Superior temporal gyrus (tissue), 1 donor: ENCODE results near the gene NFIA.

Experiments used
- DNase-seq: peaks from one replicate; pipeline ENCODE4 v3.0.0-alpha.2; 2016; ENCODE audit errors: extremely low spot score

The NFIA gene

DNA sequence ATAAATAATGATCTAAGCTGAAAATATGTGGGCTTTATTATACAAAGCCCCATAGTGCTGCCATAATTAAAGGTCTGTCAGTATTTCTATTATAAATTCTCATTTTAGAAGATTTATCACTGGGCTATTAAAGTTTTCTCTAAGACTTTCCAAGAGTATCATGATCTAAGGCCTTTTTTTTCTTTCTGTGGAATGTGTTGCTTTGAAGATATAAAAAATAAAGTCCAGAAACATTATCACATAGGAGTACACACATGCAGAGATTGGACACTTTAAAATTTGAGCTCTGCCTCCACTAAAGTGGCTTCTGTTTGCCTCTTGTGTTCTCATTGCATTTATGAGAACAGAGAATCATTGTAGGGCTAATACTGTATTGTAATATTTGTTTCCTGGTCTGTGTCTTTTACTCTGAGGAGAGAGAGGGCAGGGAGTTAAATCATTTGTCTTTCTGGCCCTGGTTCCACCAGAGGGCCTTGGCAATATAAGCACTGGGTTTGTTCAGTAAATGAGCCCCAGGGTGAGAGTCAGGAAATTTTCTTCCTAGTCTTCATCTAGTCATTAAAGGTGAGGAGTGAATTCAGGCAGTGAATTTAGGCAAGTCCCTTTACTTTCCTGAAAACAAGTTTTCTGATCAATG is 70.2 kb downstream of the NFIA start:
- DNase-seq = peak; percentile 70

DNA sequence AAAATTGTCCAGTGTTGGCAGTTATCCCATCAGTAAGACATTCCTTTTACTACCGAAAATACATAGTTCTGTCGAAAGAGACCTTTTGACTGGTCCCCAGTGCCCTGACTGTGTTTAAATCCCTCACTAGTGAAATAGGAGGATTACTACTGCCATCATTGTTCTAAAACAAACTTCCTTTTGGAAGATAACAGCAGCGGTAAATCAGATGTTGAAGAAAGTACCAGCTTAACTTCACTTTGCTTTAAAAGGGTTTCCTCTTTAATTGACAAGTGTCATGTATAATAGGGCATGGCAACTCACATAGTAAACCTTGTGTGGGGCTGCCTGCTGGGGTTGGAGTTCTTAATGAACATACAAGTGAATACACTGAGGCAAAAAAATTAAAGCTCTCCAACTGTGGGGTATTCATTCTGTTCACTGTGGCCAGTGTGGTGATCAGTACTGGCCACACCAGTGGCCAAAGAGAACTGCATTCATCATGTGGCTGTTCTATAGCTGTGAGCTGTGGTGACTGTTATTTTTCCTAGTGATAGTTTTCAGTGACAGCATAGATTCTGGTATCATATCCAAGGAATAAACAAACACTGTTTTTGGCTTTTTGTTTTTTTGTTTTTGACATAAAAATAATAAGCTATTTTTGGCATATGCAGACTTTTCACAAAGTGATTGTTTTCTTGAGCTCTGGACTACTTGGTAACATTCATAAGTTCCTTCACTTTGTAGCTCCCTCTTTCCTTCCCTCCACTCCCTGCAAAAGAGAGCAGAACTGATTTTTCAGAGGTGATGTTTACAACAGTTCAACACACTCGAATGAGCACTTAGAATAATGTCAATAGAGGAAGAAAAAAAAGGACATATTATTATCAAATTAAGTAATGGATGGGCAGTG is 74.5 kb downstream of the NFIA start:
- DNase-seq = no peak

DNA sequence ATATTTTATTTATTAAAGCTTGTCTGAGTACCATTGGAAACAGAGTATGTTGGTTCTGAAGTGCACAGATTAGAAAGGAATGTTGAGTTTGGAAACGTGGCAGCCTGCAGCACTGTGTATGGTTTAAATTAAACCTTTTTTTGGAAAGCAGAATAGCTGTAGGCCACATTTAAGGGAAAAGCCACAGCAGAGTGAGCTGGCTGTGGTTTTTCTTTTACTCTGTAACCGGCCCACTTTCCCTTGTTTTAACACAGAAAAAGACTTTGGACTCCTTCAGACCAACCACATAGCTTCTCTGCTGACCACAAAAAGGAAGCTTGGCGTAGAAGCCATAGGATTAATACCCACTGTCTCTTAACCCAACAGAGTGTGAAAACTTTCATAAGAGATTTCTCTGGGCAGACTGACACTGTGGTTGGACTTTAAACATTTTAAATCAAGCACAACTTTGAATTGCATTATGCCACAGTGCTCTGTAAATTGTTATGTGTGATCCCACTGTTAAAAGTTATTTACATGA is 75.2 kb downstream of the NFIA start:
- no peak for DNase-seq

DNA sequence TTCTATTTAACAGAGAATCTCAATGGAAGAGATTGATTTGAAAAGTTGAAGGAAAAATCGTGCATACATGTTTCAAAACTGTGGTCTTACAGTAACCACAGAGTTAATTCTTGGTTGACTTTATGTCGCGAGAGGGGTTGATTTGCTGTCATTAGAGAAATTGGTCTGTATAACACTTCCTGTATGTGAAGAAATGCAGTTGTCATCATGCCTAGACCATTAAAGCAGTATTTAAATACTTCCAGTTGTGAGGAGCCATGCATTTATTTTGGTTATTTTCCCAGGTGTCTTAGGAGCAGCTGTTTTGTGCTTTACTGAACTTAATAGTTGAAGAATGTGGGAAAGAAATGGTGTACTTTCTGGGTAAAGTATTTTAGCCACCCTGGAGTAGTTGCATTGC is 76.2 kb downstream of the NFIA start:
- DNase-seq = no peak

DNA sequence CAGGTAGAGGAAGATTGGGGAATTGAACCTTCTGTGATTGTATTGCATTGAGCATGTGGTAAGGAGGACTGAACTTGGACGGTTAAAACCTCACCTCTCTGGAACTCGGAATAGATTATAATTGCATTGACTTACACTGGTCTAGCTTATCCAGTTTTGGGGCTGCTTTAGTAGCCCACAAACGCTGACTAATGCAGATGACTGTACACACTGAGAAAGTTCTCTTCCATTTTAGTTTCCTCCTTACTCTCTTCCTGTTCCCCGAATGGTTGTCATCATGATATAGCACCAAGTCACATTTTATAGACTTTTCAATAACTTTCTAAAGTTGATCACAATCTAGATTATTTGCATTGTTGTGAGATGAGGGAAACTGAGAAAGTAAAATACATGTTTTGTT is 78.2 kb downstream of the NFIA start:
- no peak for DNase-seq

DNA sequence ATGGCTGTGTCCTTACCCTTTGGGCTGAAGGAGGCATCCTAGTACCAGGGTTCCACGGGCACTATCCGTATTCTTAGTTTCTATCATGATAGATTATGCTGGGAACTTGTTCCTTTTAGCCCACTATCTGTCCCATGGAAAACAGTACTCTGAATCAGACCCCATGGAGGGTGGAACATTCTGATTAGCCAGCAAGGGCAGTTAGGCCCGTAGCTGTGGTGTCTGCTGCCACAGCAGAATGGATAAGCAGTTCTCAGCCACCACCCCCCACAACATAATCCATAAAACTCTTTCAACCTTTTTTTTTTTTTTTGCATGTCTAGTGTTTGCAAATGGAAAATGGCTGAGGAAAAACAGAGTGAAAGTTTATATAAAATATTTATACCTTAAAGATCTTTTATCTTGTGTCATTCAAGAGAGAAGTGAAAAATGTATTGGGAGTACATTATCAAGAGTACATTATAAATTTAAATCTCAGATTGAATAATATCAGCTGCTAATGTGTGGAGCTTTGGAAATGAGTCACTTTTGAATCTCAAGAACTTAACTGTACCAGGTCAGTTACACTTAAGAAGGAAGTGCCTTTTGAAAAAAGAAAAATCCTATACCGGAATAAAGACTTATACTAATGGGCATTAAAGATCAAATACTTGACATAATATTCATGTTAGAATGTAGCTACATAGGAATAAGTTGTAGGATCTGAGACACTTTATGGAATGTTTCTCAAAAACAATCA is 80.3 kb downstream of the NFIA start:
- no peak for DNase-seq

DNA sequence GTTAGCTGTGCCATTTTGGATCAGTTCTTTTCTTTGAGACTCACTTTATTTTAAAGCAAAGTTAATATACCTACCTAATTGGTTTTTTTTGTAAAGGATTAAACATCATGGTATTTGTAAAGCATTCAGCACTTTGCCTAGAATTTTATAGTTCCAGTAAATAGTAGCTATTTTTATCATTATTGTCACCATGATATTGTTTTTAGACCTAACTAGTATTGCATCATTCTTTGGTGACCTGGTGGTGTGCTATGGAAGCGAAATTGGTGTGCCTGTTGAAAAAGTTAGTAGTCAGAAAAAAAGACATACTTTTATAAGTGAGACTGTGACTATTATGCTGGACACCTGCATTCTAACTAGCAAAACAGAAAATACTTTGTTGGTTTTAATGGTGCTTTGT is 81.0 kb downstream of the NFIA start:
- DNase-seq = no peak

DNA sequence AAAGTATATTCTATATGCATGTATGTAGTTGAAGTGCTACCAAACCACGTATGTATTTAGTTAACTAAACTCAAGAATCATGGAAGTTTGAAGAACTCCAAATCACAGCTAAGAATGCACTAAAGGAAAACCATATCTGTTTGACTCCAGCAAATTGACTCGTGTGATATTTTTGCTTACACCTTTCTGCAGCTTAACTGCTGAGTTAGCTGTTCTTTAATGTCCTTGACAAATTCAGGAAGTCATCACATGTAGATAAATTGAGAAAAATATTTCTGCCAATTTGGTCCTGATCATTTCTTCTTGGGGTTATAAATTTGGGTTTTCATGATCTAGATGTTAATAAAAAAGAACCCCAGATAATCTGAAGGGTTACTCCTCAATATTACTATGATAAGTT is 83.0 kb downstream of the NFIA start:
- DNase-seq = no peak

DNA sequence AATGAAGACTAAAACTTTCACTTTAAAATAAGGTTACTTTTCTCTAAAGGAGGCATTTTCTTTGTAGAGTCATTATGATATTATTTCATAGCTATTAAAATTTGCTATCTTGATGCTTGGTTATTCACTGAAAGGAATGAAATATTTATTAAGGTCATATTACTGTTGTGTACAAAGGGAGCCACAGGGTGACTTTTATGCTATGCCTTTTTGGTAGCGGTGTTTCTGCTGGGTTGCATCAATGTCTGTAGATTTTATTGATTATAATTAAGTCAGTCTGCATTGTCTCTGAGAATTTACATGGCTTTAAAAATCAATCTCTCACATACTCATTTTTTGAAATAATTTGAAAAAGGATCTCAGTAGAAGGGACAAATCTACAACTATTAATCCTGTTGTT is 84.9 kb downstream of the NFIA start:
- no peak for DNase-seq

DNA sequence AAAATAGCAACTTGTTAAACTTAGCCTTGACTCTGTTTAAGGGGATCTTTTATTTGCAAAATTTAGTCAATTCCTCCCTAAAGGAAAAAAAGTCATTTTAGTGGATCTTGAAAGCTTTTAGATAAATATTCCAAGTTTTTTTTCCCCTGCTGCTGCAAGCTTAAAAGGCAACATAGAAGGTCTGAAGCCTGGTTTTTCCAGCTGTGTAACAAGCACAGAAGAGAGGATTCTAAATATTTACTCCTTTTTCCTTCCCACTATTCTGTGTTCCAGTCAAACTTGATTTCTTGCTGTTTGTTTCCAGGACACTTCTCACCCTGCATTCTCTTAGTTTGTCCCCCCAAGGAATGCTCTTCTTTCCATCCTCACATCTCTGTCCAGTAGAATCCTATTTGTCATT is 86.7 kb downstream of the NFIA start:
- DNase-seq = no peak

DNA sequence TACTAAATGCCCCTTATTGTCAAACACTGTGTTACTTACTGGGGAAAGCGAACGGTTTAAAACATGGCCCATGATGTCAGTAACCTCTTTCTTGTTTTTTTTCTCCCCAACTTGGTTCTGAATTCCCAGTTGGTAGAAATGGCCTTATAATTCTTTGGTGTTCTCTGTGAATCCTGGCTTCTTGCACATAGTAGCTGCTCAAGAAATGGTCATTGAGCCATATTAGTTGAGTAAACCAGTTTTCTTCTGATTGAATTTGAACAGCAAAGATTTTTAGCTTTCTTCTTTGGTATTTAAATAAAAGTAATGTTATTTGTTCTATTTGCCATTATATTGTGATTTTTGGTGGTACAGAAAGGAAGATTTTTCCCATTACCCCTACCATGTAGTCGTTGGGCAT is 87.3 kb downstream of the NFIA start:
- DNase-seq = no peak

DNA sequence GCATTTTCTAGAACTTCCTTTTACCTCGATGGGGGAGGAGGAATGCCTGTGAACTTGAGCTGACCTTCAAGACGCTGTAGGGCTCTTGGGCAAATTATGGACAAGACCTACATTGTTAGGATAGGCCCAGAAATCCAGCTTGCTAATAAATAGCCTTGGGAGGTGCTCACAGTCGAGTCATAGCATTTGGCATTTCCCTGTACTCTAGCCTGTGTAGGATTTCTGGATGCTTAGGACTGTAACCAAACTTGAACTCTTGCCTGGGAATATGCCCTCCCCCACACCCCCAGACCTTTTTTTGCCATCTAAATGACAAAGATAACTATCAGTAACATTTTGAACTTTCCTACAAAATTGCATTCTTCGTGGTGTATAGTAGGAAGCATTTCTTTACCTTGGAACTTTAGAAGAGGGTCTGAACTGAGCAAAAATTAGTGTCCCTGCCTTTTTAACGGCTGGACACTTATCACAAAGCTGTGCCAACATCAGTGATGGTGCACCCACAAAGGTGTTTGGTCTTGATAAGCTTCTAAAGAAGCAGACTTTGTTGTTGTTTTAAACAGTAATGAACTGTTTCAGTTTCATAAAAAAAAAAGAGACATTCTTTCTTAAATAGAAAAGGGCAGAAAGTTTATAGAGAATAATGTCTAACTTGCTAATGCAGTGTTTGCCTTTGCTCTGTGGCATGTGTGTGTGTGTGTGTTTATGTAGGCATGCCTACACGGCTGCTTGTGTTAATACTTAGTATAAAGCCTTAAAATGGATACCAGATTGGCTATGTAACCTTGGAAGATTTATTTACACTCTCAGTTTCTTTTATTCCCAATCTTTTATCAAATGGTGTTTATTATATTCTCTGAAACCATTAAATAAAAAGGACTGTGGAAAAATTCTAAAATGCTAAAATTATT is 88.2 kb downstream of the NFIA start:
- DNase-seq = no peak

DNA sequence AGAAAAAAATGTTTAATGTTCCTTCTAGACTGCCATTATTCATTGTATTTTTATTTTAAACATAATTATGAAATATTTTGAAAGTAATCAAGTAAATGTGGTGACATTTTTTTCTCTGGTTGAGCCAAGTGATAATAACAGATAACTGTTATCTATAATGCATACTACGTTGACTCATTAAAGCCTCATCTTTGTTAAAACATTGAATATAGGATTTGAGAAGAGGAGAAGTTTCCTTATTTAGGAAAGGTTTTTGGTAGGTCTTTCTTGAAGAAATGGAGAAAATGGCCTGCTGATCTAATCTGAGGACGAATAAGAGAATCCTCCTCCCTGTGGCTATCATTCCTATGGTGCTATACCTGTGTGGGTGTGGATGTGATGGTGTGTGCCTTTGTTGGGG is 89.0 kb downstream of the NFIA start:
- DNase-seq = no peak

DNA sequence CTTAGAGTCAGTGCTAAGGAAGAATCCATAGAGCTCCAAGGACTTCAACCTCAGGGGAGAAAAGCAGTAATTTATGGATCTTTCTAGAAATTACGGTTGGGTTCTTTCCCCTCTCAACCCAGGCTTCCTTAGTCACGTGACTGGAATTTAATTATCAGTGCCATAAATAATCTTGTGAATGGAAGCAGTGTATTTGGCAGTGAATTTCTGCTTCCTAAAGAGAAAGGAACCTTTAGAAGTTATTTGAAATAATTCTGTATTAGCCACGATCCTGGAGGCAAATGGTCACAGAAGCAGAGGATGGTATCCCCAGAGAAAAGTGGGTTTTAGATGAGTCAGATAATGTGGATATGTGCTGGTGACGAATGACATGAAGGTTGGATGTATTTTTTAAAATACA is 89.6 kb downstream of the NFIA start:
- DNase-seq = peak; percentile 29

DNA sequence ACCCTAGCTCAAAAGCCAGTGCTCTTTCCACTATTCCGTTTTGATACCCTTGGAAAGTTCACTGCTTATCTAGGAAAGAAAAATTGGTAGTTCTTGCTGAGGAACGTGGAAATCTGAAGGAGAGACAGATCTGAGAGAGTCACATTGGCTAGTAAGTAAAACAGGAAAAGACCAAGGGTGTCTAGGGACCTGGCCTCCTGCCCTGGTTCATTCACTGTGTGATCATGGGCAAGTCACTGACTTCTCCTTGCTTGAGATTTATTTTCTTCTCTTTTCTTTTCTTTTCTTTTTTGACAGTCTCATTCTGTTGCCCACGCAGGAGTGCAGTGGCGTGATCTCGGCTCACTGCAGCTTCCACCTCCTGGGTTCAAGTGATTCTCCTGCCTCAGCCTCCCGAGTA is 90.8 kb downstream of the NFIA start:
- no peak for DNase-seq

DNA sequence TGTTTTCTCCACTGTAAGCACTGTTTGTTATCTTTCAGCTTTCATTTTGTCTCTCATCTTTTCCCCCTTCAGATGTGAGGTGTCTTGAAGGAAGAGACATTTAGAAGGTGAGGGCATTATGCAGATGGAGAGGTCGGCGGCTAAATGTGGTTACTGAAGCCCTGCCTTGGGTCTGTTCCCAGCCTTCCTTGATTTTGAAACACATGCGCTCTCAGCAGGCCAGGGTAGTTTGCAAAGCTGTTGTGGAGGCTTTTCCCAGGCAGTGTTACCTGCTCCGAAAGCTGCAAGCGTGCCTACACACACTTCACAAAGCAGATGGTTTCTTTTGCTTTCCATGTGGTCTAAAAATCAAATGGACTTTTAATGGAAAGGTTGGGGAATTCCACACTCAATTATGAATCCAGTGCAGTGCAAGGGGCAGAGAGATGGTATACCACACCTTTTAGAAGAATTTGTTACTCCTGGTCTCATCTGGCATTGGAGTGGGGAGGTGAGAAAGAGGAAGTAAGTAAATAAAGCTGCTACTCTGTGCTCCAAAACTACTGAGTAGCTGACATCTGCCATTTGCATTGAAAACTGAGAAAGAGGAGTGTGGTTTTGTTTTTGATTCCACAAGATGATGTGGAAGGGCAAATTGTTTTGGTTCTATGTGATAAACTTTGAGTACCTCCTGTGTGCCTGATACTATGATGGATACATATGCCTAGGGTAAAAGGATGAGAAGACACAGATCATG is 91.9 kb downstream of the NFIA start:
- peak; percentile 26 for DNase-seq

DNA sequence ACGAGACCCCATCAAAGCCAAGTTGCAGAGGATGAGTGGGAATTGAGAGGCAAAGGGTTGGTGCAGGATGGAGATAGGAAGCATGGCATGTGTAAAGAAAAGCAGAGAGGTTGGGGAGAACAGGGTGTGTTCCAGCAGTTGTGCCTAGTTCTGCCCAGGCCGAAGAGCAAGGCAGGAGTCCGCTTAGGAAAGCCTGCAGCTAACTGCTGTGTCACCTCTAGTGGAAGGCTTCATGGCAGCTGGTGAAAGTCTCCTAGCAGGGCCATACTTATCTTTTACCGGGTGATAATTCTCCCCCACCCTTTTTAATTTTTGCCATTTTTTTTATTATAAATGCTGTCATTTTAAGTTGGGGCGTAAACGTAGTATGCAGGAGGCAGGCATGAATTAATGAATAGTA is 93.6 kb downstream of the NFIA start:
- no peak for DNase-seq

DNA sequence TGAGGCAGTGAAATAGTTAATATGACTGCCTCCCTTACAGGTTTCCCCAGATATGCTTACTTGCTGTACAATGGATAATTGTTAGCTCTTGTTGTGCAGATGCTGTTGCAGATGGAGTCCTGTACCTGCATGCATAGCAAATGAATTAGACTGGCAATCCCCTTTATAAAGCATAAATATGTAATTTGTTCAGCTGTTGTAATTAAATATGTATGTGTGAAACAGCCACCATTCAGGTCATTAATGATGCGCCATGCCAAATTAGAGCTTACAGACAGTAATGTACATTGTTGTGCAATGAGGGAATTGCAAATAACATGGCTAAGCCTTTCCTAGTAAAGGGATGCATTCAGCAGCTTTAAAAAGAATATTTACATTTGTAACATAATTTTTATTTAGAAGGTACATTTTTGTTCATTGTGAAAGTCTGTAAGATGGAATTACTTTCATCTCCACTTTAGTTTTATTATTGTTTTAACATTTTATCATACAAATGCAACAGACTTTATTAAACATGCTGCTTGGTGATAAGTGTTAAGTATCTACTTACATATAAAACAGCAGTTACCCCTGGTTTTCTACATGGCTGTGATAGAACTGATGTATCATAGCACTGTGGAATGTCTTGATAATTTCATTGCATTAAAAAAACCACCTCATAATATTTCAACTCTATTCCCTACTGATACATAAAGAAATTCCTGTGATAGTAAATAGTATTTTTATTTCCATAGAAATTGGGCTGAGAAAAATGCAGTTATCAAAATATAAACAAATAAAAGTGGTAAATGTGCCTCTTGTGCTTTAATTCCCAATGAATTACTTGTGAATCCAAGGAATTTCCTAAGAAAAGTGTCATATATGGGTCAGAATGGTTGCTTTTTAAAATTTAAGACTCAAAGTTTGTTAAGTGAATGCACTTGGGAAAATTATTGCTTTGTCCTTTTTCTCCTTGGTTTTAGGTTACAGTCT is 99.0 kb downstream of the NFIA start:
- no peak for DNase-seq

DNA sequence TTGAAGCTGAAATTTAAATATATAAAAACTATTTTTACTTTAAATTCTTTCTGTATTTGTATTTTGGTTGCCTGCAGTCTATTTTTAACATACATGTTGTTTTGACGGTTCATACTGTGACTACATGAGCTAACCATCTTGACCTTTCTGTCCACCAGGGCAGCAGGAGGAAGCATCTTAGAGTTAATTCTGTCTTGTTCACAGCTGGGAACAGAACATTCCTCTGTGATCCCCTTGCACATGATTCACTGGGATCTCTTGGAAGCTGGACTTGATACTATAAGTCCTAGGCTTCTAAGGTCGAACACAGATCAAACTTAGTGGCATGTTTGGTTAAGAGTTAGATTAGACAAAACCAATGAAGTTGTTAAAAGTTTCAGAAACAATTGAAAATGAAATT is 99.7 kb downstream of the NFIA start:
- no peak for DNase-seq

DNA sequence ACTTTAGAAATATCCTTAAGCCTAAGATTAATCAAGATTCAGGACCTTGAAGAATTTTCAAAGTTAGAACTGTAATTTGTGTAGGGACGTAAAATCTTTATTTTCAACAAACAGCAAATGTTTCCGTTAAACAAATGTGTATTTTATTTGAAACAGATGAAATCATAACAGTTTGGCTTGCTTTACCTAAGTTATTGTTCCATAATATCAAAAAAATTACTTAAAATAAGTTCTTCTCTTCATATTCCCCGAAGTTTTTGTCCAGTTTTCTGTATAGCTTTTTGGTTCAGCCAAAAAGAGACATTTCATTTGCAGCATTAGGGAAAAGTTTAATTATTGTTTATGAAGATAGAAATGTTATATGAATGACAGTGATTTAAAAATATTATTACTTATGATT is 100.1 kb downstream of the NFIA start:
- DNase-seq = peak; percentile 55
